C4-2B (cell line): ENCODE results near the gene ANKIB1.

Experiments
- H3K27ac ChIP-seq: fragments of 450-650 bp; 2 replicates; pipeline ENCODE4 v1.5.1; 2017
- ZFX ChIP-seq: fragments of 450-650 bp; IDR thresholded peaks from 2 replicates; pipeline ENCODE4 v1.6.1; 2017
- TF ChIP-seq, protein P1 (sequence below): fragments of 450-650 bp; conservative IDR thresholded peaks from 2 replicates; pipeline ENCODE4 v1.5.1; 2017; ENCODE audit warnings: mild to moderate bottlenecking

The ANKIB1 gene

DNA sequence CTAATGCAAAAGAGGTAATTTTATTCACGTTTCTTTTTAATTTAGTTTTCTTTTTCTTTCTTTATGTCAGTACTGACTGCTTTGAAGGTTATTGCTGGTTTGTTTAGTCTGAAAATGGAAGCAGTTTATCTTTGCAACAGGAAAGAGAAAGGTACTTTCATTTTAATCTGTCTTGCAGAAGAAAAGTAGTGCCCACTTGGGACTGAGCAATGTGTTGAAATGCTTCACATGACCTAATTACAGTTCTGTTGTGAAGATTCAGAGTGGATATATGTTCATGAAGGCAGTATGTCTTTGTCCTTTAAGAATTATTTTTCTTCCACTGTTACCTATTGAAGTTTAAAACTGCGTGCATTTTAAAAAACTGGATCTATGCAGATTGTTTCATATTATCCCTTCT, 80.1 kb downstream of the ANKIB1 start:
- no peak overlapping the region for H3K27ac ChIP-seq
- TF ChIP-seq, protein P1, sequence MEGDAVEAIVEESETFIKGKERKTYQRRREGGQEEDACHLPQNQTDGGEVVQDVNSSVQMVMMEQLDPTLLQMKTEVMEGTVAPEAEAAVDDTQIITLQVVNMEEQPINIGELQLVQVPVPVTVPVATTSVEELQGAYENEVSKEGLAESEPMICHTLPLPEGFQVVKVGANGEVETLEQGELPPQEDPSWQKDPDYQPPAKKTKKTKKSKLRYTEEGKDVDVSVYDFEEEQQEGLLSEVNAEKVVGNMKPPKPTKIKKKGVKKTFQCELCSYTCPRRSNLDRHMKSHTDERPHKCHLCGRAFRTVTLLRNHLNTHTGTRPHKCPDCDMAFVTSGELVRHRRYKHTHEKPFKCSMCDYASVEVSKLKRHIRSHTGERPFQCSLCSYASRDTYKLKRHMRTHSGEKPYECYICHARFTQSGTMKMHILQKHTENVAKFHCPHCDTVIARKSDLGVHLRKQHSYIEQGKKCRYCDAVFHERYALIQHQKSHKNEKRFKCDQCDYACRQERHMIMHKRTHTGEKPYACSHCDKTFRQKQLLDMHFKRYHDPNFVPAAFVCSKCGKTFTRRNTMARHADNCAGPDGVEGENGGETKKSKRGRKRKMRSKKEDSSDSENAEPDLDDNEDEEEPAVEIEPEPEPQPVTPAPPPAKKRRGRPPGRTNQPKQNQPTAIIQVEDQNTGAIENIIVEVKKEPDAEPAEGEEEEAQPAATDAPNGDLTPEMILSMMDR: no peak
- no peak for TF ChIP-seq ZFX

DNA sequence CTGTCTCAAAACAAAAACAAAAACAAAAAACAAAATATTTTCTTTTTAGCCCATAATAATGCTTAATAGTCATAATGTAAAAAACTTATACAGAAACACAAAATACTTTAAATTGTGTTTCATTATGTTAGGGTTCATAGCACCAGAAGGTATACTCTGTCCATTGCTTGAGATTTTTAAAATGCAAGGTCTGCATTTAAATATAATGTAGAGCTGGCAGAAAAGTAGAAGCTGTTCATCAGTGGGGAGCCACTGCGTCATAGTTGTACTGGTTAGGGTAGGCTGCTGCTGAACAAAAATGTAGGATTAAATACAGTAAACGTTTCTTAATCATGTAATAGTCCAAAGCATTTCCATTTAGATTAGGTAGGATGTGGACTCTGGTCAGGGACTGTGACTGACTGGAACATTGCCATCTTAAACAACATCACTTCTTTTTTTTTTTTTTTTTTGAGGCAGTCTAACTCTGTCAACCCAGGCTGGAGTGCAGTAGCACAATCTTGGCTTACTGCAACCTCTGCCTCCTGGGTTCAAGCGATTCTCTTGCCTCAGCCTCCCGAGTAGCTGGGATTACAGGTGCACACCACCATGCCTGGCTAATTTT, 85.2 kb downstream of the ANKIB1 start:
- H3K27ac ChIP-seq: no peak overlapping the region
- no peak for TF ChIP-seq ZFX
- TF ChIP-seq, protein P1: no peak

DNA sequence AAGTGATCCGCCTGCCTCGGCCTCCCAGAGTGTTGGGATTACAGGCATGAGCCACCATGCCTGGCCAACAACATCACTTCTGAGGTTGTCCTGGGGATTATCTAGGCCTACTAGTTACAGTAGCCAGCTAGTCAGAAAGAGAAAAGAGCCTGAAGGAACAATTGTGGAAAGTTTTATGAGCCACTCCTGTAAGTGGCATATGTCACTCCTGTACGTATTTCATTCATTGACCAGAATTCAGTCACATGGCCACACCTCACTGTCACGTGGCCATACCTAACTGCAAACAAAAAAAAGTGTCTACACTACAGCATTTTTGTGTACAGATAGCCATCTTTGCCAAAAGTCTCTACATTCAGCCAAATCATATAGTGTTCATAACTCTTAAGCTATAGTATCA, 85.7 kb downstream of the ANKIB1 start:
- TF ChIP-seq ZFX: no peak
- TF ChIP-seq, protein P1: no peak
- no peak overlapping the region for H3K27ac ChIP-seq

DNA sequence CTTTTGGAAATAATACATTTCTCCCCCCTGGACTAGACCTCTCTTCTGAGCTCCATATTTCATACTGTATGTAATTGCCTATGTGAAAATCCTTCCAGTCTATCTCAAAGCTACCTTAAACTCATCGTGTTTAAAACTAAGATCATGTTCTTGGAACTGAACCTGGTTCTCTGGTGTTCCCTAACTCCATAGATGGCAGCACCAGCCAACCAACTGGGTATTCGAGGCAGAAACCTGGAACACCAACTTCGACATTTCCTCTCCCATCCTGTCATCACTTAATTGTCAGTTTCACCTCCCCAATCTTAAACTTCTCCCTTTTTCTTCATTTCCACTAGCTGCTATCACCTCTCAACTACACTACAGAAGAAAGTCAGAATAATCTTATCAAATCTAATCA, 87.0 kb downstream of the ANKIB1 start:
- no peak for TF ChIP-seq ZFX
- TF ChIP-seq, protein P1: no peak
- no peak overlapping the region for H3K27ac ChIP-seq

DNA sequence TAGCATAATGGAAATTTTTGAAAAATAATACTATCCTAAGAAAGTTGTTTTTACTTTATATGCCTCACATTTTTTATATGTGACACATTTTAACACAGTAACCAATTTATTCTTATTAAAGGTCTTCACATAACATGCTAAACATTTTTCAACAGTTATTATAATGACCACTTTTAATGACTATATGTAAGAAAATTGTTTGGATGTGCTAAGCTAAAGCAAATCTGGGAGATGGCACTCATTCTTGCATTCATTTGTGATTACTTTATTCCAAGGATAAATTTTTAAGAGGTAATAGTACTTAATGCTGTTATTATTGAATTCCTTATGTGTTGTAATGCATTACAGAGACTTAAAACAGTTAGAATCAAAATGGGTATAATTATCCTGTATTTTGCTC, 88.1 kb downstream of the ANKIB1 start:
- H3K27ac ChIP-seq: no peak overlapping the region
- no peak for TF ChIP-seq ZFX
- TF ChIP-seq, protein P1: no peak

DNA sequence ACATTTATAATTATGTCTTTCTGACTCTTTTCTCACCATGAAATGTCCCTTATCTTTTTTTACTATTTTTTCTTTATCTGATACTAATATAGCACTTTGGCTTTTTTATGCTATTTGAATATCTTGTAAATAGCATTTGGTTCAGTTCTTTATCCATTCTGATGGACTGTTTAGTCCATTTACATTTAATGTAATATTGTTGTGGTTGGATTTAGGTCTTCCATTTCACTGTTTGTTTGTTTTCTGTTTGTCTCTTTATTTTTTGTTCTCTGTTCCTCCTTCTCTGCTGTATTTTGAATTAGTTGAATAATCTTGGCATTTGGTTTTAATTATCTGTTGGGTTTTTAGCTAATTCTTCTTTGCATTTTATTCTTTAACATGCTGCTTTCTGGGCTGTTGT, 89.8 kb downstream of the ANKIB1 start:
- TF ChIP-seq, protein P1: no peak
- TF ChIP-seq ZFX: no peak
- H3K27ac ChIP-seq: no peak overlapping the region

DNA sequence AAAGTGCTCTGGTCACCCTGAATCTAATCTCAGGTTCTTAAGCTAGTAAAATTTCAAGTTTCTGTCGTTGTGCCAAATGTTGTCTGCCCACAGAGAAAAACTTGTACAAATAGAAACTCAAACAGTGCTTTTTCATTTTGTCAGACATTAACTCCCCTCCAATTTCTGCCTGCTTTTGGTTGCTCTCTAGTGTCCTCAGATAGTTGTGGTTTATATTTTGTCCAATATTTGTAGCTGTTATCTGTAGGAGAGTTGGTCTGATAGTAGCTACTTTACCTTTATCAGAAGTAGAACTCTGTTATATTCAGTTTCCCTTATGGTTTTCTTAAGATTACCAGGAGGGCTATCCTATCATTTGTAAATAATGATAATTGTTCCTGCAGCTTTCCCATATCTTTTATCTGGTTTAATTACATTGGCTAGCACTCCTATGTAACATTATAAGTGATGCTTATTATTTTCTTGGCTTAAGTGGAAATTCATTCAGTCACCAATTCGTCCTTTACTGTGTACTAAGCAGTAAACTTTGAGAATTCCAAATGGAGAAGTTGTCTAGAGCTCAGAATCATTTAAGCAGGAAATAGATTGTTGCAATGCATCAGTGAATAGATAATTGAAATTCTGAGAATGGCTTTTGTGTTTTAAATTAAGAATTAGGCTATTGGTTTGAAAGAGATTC, 91.0 kb downstream of the ANKIB1 start:
- H3K27ac ChIP-seq: no peak overlapping the region
- TF ChIP-seq, protein P1: no peak
- TF ChIP-seq ZFX: no peak
